K562 (cell line): ENCODE data around the gene ESD. TPM values are rescaled to one million over a fixed set of nuclear protein-coding genes. Genes with fewer than 3 reads are reported as not detected.
A peak's percentile ranks its signal among the peaks of the same experiment; 100 is the strongest.
"Not testable (repeated sequence)": the region's sequence is repeated elsewhere in the genome, so short reads cannot be mapped to it uniquely, and the experiment has no call there.

Experiments
- ATAC-seq: fragments of 200-7000 bp; cut with Tn5 transposase; 3 replicates; pipeline ENCODE4 v1.9.1; 2020; ENCODE audit warnings: moderate library complexity
- BruUV-seq: library from RNA; stranded (reverse); fragments of 400-500 nt; replicated peaks from 2 replicates; lab custom pipeline; 2021; lab: Mats Ljungman, UMichigan
- CTCF ChIA-PET: fragments of 300-600 bp; formaldehyde crosslinking; extraction: SDS; loops from one replicate; lab custom pipeline; 2021; ENCODE audit warnings: low intra/inter-chr PET ratio; lab: Yijun Ruan, JAX
- POLR2A ChIA-PET: fragments of 300-600, 350-650 bp; sonication (Branson Sonifier 250); formaldehyde crosslinking; extraction: SDS; loops from one replicate; lab custom pipeline; 2021; ENCODE audit warnings: antibody characterized with exemption, inconsistent platforms; lab: Yijun Ruan, JAX
- DNase-seq, 4 experiments: peaks; one replicate each; pipeline versions ENCODE4 v3.0.0 to v3.0.0-alpha.2; 2011 to 2018; ENCODE audit warnings: low spot score in 3 of 4, mixed read lengths in 3 of 4; ENCODE audit errors: extremely low read depth in 1 of 4
- FAIRE-seq: peaks from 2 replicates; lab custom pipeline; 2011; peaks lifted over from hg19 to GRCh38; lab: Jason Lieb, UNC
- H2AFZ ChIP-seq: 2 replicates; pipeline ENCODE4 v1.6.0; 2011; ENCODE audit warnings: low read depth, low read length, control low read depth, inconsistent platforms
- H3K27ac ChIP-seq: fragments of 200-600 bp; 3 replicates; pipeline ENCODE4 v1.8.0; 2011; ENCODE audit warnings: low read depth, mild to moderate bottlenecking, control low read depth, inconsistent platforms, low read length, moderate library complexity, mixed read lengths; ENCODE audit errors: extremely low read depth
- H3K27me3 ChIP-seq, 2 experiments: fragments of 300-600 bp in 1 of 2; 2 replicates in 1 of 2; 3 replicates in 1 of 2; pipeline versions ENCODE4 v1.6.0 to v1.8.0; 2011; ENCODE audit warnings: inconsistent platforms in 2 of 2, low read length in 2 of 2, mild to moderate bottlenecking in 1 of 2, mixed read lengths in 1 of 2, moderate library complexity in 1 of 2; ENCODE audit not compliant: control insufficient read depth in 2 of 2, insufficient read depth in 2 of 2
- H3K36me3 ChIP-seq: fragments of 300-600 bp; 3 replicates; pipeline ENCODE4 v1.8.0; 2011; ENCODE audit warnings: mild to moderate bottlenecking, low read length, inconsistent platforms; ENCODE audit not compliant: control insufficient read depth, insufficient read depth
- H3K4me1 ChIP-seq, 2 experiments: fragments of 200-600 bp in 1 of 2; replicated peaks in 1 of 2; 2 replicates in 1 of 2; 3 replicates in 1 of 2; pipeline versions ENCODE4 v1.5.1 to v1.8.0; 2011; ENCODE audit warnings: inconsistent platforms in 2 of 2, low read length in 2 of 2, mild to moderate bottlenecking in 1 of 2, mixed read lengths in 1 of 2, moderate library complexity in 1 of 2; ENCODE audit not compliant: control insufficient read depth in 2 of 2, insufficient read depth in 2 of 2
- H3K4me2 ChIP-seq: 2 replicates; pipeline ENCODE4 v1.6.1; 2011; ENCODE audit warnings: low read length, control low read depth, inconsistent platforms, mixed read lengths; ENCODE audit not compliant: insufficient read depth
- H3K4me3 ChIP-seq: fragments of 200-600 bp; sonication (generic), shearing (Covaris generic); 2 replicates; pipeline ENCODE4 v1.5.1; 2016; ENCODE audit warnings: control low read depth, inconsistent platforms
- H3K79me2 ChIP-seq: fragments of 200-600 bp; 3 replicates; pipeline ENCODE4 v1.8.0; 2011; ENCODE audit warnings: low read length, inconsistent platforms; ENCODE audit not compliant: control insufficient read depth, insufficient read depth
- H3K9ac ChIP-seq, 2 experiments: 2 replicates each; pipeline versions ENCODE4 v1.6.0 to v1.6.1; 2011; ENCODE audit warnings: low read depth in 2 of 2, low read length in 2 of 2, control low read depth in 1 of 2, inconsistent platforms in 1 of 2, mild to moderate bottlenecking in 1 of 2, mixed read lengths in 1 of 2; ENCODE audit not compliant: insufficient read depth in 1 of 2
- H3K9me1 ChIP-seq: one replicate; pipeline ENCODE4 v1.6.0; 2011; ENCODE audit warnings: inconsistent platforms, mild to moderate bottlenecking, low read length, moderate library complexity; ENCODE audit not compliant: control insufficient read depth, insufficient read depth
- H3K9me3 ChIP-seq: replicated peaks from 2 replicates; pipeline ENCODE4 v1.5.1; 2011; ENCODE audit warnings: low read depth, low read length, inconsistent platforms; ENCODE audit not compliant: control insufficient read depth, insufficient read depth
- H4K20me1 ChIP-seq: replicated peaks from 2 replicates; pipeline ENCODE4 v1.6.1; 2011; ENCODE audit warnings: low read length, inconsistent platforms, mixed read lengths; ENCODE audit not compliant: control insufficient read depth, insufficient read depth
- C11orf30 ChIP-seq: fragments of 450-650 bp; IDR thresholded peaks from 2 replicates; pipeline ENCODE4 v1.6.1; 2016; ENCODE audit warnings: low read depth, mild to moderate bottlenecking
- CREBBP ChIP-seq: IDR thresholded peaks from one replicate; pipeline ENCODE4 v1.6.1; 2012; ENCODE audit warnings: low read depth, mild to moderate bottlenecking, control low read depth, inconsistent platforms, low read length
- E2F4 ChIP-seq: sonication (generic); formaldehyde crosslinking; IDR thresholded peaks from 2 replicates; pipeline ENCODE4 v1.8.0; 2022; ENCODE audit warnings: mild to moderate bottlenecking, low read depth, missing genetic modification reagents
- E2F5 ChIP-seq: sonication (generic); formaldehyde crosslinking; IDR thresholded peaks from 2 replicates; pipeline ENCODE4 v1.8.0; 2022; ENCODE audit warnings: mild to moderate bottlenecking, missing genetic modification reagents
- MYBL2 ChIP-seq, 2 experiments: fragments of 450-650 bp in 1 of 2; sonication (generic) in 1 of 2; formaldehyde crosslinking in 1 of 2; IDR thresholded peaks; 2 replicates each; pipeline versions ENCODE4 v1.6.1 to v1.8.1; 2017 to 2022; ENCODE audit warnings: borderline replicate concordance in 1 of 2, inconsistent platforms in 1 of 2, low read depth in 1 of 2, mild to moderate bottlenecking in 1 of 2, missing genetic modification reagents in 1 of 2, moderate library complexity in 1 of 2
- NEUROD1 ChIP-seq: fragments of 150-350 bp; IDR thresholded peaks from 2 replicates; pipeline ENCODE4 v1.6.1; 2014; ENCODE audit warnings: borderline replicate concordance, low read length, low read depth; ENCODE audit not compliant: partially characterized antibody
- RBM25 ChIP-seq: fragments of 200-400 bp; formaldehyde crosslinking; IDR thresholded peaks from 2 replicates; pipeline ENCODE4 v1.6.1; 2018; ENCODE audit warnings: low read length, low read depth, moderate library complexity; ENCODE audit not compliant: severe bottlenecking
- RBM39 ChIP-seq: fragments of 200-400 bp; formaldehyde crosslinking; optimal IDR thresholded peaks from 2 replicates; pipeline ENCODE3; 2018; ENCODE audit warnings: low read depth, low read length
- SFPQ ChIP-seq: fragments of 200-400 bp; formaldehyde crosslinking; IDR thresholded peaks from 2 replicates; pipeline ENCODE4 v1.6.1; 2017; ENCODE audit warnings: mild to moderate bottlenecking, low read depth, low read length, moderate library complexity
- TEAD2 ChIP-seq: fragments of 450-650 bp; IDR thresholded peaks from 2 replicates; pipeline ENCODE4 v1.6.1; 2016; ENCODE audit warnings: missing genetic modification characterization, control low read depth, missing compliant biosample characterization
- ZNF146 ChIP-seq: IDR thresholded peaks from one replicate; pipeline ENCODE4 v1.6.1; 2018; ENCODE audit warnings: missing compliant biosample characterization; ENCODE audit not compliant: unreplicated experiment
- whole genome bisulfite sequencing: fragments of 100-300 bp; shearing (Covaris generic); methylation state at CpG from one replicate; pipeline ENCODE4 v1.1.6; 2016; ENCODE audit warnings: low coverage, mixed read lengths; ENCODE audit not compliant: insufficient coverage; ENCODE audit errors: missing lambda C conversion rate; 5-methylcytosine and 5-hydroxymethylcytosine counted together
- in situ Hi-C: fragments of 300-500 bp; cut with MboI; formaldehyde crosslinking; loops from 4 replicates; pipeline ENCODE4 v1.15.0; 2018; ENCODE audit warnings: inconsistent platforms, mixed read lengths
- intact Hi-C: fragments of 100-400 bp; cut with micrococcal nuclease; formaldehyde crosslinking; loops from 2 replicates; pipeline ENCODE4 v1.14.2; 2022
- polyA plus RNA-seq, 8 experiments: library from polyadenylated mRNA; depleted of rRNA in 4 of 8; stranded (reverse) in 5 of 8; unstranded in 3 of 8; fragments of >200 nt; fragmentation: Nextera tagmentation in 2 of 8; fragmentation: Illumina TruSeq in 1 of 8; extraction: Ambion mirVana in 2 of 8; extraction: Trizol in 1 of 8; gene quantifications; 2 replicates each; pipeline versions ENCODE4 v1.2.1 to v1.2.3, GENCODE V29; 2011 to 2014; ENCODE audit warnings: inconsistent platforms in 1 of 8, missing spikeins in 1 of 8
- total RNA-seq, 7 experiments: library from RNA; depleted of rRNA in 6 of 7; stranded (reverse); fragments of >200 nt in 6 of 7; fragmentation: Illumina TruSeq in 2 of 7; extraction: Trizol in 2 of 7; gene quantifications; 2 replicates each; pipeline versions ENCODE4 v1.2.1 to v1.2.3, GENCODE V29; 2011 to 2021; ENCODE audit warnings: low replicate concordance in 1 of 7

The ESD gene
- total and polyA plus RNA-seq, 9 of the 15 experiments (the other 6 are each of a cell fraction or from before 2014, with no cell fraction given): 88.9 to 402 (median 232) TPM

- CTCF ChIA-PET, H3K4me3 ChIP-seq, DNase-seq, H2AFZ ChIP-seq, H3K79me2 ChIP-seq, intact Hi-C loops, H3K9ac ChIP-seq, H3K9me1 ChIP-seq, H4K20me1 ChIP-seq, in situ Hi-C loops, FAIRE-seq, POLR2A ChIA-PET, H3K4me2 ChIP-seq, H3K27me3 ChIP-seq, ATAC-seq, BruUV-seq, H3K4me1 ChIP-seq, H3K9me3 ChIP-seq, H3K27ac ChIP-seq: not testable (repeated sequence)
- 63% methylated on average over 1 of the region's 4 CpGs for WGBS
- peaks cover 40% of the 10 kb centered on the region; the same call in 2 of the 3 replicates for H3K36me3 ChIP-seq
- peak; percentile 3 for TF ChIP-seq RBM25
- TF ChIP-seq ZNF146 (CRISPR knock-in tag): peak; percentile 45
These were observed 27.0 kb downstream of the ESD start for GRCh38 chr13:46769925-46770324.

GRCh38 chr13:46761866-46762265 is 35.1 kb downstream of the ESD start:
- POLR2A ChIA-PET: no interaction called here
- intact Hi-C loops: no loop called here
- BruUV-seq: no TSS peak
- Histone ChIP-seq H4K20me1 (no peaks in the 10 kb centered on the region), H3K9me3 (no peaks in the 10 kb centered on the region), H3K4me3 (no peak overlapping the region), H3K27me3 (peaks cover 2 to 10% of the 10 kb centered on the region in 2 experiments; a peak in 3 of 5 replicates), H2AFZ (no peak overlapping the region), H3K79me2 (no peaks in the 10 kb centered on the region), H3K9ac (no peak overlapping the region), H3K27ac (no peak overlapping the region), H3K4me1 (no peaks in the 10 kb centered on the region), H3K4me2 (no peak overlapping the region), H3K36me3 (no peaks in the 10 kb centered on the region), H3K9me1 (no peaks in the 10 kb centered on the region)
- in situ Hi-C loops: no loop called here
- DNase-seq (no peak), ATAC-seq (no peak), FAIRE-seq (no peak)
- CTCF ChIA-PET: no interaction called here
- WGBS: 3% methylated on average over 5 of the region's 5 CpGs
- TF ChIP-seq C11orf30 (no peak), E2F4 (CRISPR knock-in tag) (no peak), RBM39 (no peak), SFPQ (no peak), TEAD2 (no peak), NEUROD1 (no peak), CREBBP (no peak), MYBL2 (IDR thresholded peaks at IDR 0.05; ENCODE audit: low read depth) (no peak), MYBL2 (CRISPR knock-in tag; IDR thresholded peaks at IDR 0.05; ENCODE audit: borderline replicate concordance) (no peak), E2F5 (no peak)
